Measurements from ENCODE around the gene TMEM232.
"Not testable (repeated sequence)": the region's sequence is repeated elsewhere in the genome, so short reads cannot be mapped to it uniquely, and the experiment has no call there.

Gene TMEM232

GRCh38 chr5:110707260-110707844 lies 19.1 kb downstream of the TMEM232 start:
- DNase-seq: no peak

- DNase-seq: no peak
Observed at GRCh38 chr5:110705349-110705748, 21.1 kb downstream of the TMEM232 start.

- no peak for DNase-seq
Observed at GRCh38 chr5:110703481-110703880, 23.0 kb downstream of the TMEM232 start.

GRCh38 chr5:110702704-110703103 lies 23.8 kb downstream of the TMEM232 start:
- DNase-seq: no peak

- no peak for DNase-seq
Observed at GRCh38 chr5:110702300-110702699, 24.2 kb downstream of the TMEM232 start.

- DNase-seq: not testable (repeated sequence)
Observed at GRCh38 chr5:110692669-110693068, 33.8 kb downstream of the TMEM232 start.

- not testable (repeated sequence) for DNase-seq
Observed at GRCh38 chr5:110690587-110690986, 35.9 kb downstream of the TMEM232 start.

GRCh38 chr5:110687485-110687884 lies 39.0 kb downstream of the TMEM232 start:
- no peak for DNase-seq

GRCh38 chr5:110686270-110686669 lies 40.2 kb downstream of the TMEM232 start:
- DNase-seq: peak in 1 of 5 donors; percentile 25

- DNase-seq: no peak
Observed at GRCh38 chr5:110681953-110682352, 44.5 kb downstream of the TMEM232 start.

- DNase-seq: no peak
Observed at GRCh38 chr5:110681109-110681508, 45.4 kb downstream of the TMEM232 start.

- not testable (repeated sequence) for DNase-seq
Observed at GRCh38 chr5:110676554-110676953, 49.9 kb downstream of the TMEM232 start.

GRCh38 chr5:110665184-110665726 lies 61.2 kb downstream of the TMEM232 start:
- no peak for DNase-seq

- no peak for DNase-seq
Observed at GRCh38 chr5:110663525-110663924, 62.9 kb downstream of the TMEM232 start.

GRCh38 chr5:110658006-110658405 lies 68.5 kb downstream of the TMEM232 start:
- no peak for DNase-seq

- no peak for DNase-seq
Observed at GRCh38 chr5:110653231-110653970, 73.1 kb downstream of the TMEM232 start.

- DNase-seq: no peak
Observed at GRCh38 chr5:110651507-110651906, 75.0 kb downstream of the TMEM232 start.

GRCh38 chr5:110644357-110644756 lies 82.1 kb downstream of the TMEM232 start:
- no peak for DNase-seq

GRCh38 chr5:110638970-110639902 lies 87.2 kb downstream of the TMEM232 start:
- no peak for DNase-seq

- DNase-seq: no peak
Observed at GRCh38 chr5:110634475-110634874, 92.0 kb downstream of the TMEM232 start.

GRCh38 chr5:110631236-110631635 lies 95.2 kb downstream of the TMEM232 start:
- no peak for DNase-seq

GRCh38 chr5:110630350-110630749 lies 96.1 kb downstream of the TMEM232 start:
- DNase-seq: no peak

GRCh38 chr5:110625376-110625999 lies 101.0 kb downstream of the TMEM232 start:
- DNase-seq: no peak

All from T-helper 1 cell (primary cell).